Spinal cord (tissue), 10 donors: ENCODE results near the gene OBP2B. TPM values are rescaled to one million over a fixed set of nuclear protein-coding genes. Genes with fewer than 3 reads are reported as not detected.
"Not testable (repeated sequence)": the region's sequence is repeated elsewhere in the genome, so short reads cannot be mapped to it uniquely, and the experiment has no call there.

ENCODE experiments used
- DNase-seq, 6 donors: peaks; one replicate each; pipeline versions ENCODE4 v3.0.0 to v3.0.0-alpha.2; 2013 to 2015; ENCODE audit warnings: low spot score in 6 of 6, low read depth in 4 of 6
- H3K27ac ChIP-seq: one replicate; pipeline ENCODE4 v1.5.1; 2013; ENCODE audit warnings: low read depth, low read length, control low read depth
- H3K27me3 ChIP-seq: one replicate; pipeline ENCODE4 v1.6.1; 2013; ENCODE audit warnings: low read length; ENCODE audit not compliant: control insufficient read depth, insufficient read depth
- H3K36me3 ChIP-seq: one replicate; pipeline ENCODE4 v1.6.1; 2013; ENCODE audit warnings: low read length; ENCODE audit not compliant: control insufficient read depth, insufficient read depth
- H3K4me1 ChIP-seq: one replicate; pipeline ENCODE4 v1.6.1; 2013; ENCODE audit warnings: low read length; ENCODE audit not compliant: control insufficient read depth, insufficient read depth
- H3K4me3 ChIP-seq: one replicate; pipeline ENCODE4 v1.5.1; 2013; ENCODE audit warnings: low read depth, low read length, control low read depth
- H3K9me3 ChIP-seq: one replicate; pipeline ENCODE4 v1.6.1; 2013; ENCODE audit warnings: low read length; ENCODE audit not compliant: control insufficient read depth, insufficient read depth
- whole genome bisulfite sequencing: methylation state at CpG from one replicate; pipeline ENCODE4 v1.1.5; 2013; ENCODE audit warnings: missing lambda C conversion rate; ENCODE audit not compliant: insufficient coverage; 5-methylcytosine and 5-hydroxymethylcytosine counted together
- polyA plus RNA-seq, 2 donors: library from polyadenylated mRNA; unstranded; fragments of 120-200 nt; gene quantifications; one replicate each; pipeline ENCODE4 v1.2.1, GENCODE V29; 2013; ENCODE audit not compliant: insufficient read length in 2 of 2
- total RNA-seq, 2 donors: library from RNA; depleted of rRNA in 1 of 2; stranded (reverse); fragments of 120-200 nt in 1 of 2; fragments of >200 nt in 1 of 2; gene quantifications; one replicate each; pipeline versions ENCODE4 v1.2.3 to v1.2.4, GENCODE V29; 2013 to 2014
- donor health status: healthy.

The OBP2B gene
- total and polyA plus RNA-seq, 4 donors: not detected

DNA sequence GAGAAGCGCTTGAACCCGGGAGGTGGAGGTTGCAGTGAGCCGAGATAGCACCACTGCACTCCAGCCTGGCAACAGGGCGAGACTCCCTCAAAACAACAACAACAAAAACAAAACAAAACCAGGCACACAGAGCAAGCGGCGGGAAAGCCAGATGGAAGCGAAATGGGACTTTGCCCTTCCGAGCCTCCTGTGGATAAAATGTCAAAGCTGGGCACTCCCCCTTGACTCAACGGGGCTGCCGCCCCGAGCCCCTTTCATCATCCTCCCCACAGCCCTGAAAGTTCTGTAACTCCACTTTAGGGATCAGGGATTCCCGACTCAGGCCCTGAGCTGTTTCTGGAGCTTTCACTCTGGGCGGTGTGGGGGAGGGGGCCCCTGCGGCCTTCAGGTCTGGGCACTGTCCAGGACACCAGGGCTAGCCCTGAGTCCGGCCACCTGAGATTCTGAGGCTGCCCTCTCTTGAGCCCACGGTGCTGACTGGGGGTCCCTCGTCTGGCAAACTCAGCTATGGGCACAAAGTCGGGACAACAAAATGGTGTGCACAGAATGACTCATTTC is 30.6 kb upstream of the OBP2B start:
- Histone ChIP-seq H3K4me1 (peaks cover 33% of the 10 kb centered on the region), H3K27me3 (peaks cover 2% of the 10 kb centered on the region), H3K36me3 (no peaks in the 10 kb centered on the region), H3K4me3 (no peak overlapping the region), H3K9me3 (no peaks in the 10 kb centered on the region), H3K27ac (no peak overlapping the region)
- no peak for DNase-seq
- WGBS: 89% methylated on average over 14 of the region's 18 CpGs

DNA sequence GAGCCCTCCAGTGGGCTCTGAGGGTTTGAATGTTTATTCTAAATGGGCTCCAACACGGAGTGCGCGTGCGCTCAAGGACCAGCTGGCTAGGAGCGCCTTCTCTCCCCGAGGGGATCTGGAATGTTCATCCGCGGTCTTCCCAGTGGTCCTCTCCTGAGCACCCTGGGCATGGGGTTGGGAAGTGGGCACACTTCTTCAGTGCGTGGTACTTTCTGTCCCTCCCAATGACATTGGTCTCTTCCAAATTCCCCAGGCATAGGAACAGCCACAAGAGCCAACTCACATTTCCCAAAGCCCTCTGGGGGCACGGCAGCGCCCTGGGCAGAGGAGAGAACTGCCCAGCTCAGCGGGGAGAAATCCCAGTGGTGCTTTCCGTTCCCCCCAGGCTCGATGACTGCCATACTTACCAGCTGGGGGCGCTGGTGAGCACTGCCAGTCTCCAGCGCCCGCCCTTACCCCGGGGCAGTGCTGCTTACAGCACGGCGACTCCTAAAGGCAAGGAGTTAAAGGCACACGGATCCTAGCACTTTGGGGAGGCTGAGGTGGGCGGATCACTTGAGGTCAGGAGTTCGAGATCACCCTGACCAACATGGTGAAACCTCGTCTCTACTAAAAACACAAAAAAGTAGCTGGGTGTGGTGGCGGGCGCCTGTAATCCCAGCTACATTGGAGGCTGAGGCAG is 29.9 kb upstream of the OBP2B start:
- 6% methylated on average over 20 of the region's 26 CpGs for WGBS

DNA sequence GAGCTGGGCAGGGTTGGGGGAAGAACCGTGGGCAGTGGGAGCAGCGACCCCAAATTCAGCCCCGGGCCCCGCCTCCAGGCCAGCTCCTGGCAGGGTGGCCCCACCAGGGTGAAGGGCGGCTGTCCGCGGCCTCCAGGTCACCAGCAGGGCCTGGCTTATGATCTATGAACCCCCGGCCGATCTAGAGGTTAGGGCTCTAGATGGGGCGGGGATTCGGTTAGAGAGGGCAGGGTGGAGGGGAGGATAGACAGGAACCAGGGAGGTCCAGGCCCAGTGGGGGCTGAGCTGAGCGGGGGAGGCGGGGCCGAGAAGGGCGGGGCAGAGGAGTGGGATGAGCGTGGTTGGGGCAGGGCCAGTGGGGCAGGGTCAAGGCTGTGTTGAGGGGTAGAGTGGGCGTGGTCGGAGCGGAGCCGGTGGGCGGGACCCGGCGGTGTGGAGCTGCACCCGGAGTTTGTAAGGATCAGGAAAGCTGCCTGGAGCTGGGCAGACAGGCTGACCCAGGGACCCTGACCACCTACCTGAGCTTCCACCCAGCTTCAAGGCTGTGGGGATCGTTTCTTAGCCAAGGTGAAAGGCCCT is 29.3 kb upstream of the OBP2B start:
- Histone ChIP-seq H3K4me1 (peaks cover 33% of the 10 kb centered on the region), H3K27me3 (peaks cover 2% of the 10 kb centered on the region), H3K4me3 (peak overlapping the region; percentile 26), H3K36me3 (no peaks in the 10 kb centered on the region), H3K9me3 (no peaks in the 10 kb centered on the region), H3K27ac (peak overlapping the region; percentile 52)
- 13% methylated on average over 25 of the region's 25 CpGs for WGBS
- peak in 3 of 6 donors; percentile 13 to 79 (median 67) for DNase-seq

More for the DNA sequence above, 29.9 kb upstream of the OBP2B start:
- Histone ChIP-seq H3K4me1 (peaks cover 33% of the 10 kb centered on the region), H3K36me3 (no peaks in the 10 kb centered on the region), H3K27ac (no peak overlapping the region), H3K9me3 (no peaks in the 10 kb centered on the region), H3K27me3 (peaks cover 2% of the 10 kb centered on the region), H3K4me3 (peak overlapping the region; percentile 26)
- DNase-seq: peak in 2 of 6 donors; percentile 73 to 74

DNA sequence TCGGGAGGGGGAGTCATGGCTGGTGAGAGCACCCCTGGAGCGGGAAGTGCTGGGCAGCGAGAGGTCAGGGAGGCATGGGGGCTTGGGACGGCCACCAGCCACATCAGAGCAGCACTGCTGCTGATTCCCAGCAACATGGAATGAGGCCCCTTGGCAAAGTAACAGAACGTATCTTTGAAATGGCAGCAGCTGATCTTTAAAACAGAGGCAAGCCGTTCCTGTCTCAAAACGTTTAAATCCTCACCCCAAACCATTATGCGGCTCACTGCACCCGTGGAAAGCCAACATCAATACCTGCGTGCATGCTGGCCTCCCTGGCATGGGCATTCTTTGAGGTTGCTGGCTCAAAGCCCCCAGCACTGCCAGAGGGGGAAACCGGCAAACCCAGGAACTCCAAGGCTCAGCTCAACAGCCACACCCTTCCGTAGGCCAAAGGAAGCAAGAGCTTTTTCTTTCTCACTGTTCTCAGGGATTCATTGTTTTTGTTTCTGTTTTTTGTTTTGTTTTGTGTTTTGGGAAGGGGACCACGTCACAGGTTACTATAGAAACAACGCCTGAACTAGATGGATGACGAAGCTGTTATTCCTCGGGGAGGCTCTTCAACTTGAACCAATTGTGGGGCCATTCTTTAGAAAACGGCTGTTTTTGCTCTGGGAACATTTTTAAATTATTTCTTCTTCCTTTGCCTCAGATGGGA is 28.1 kb upstream of the OBP2B start:
- WGBS: 31% methylated on average over 15 of the region's 17 CpGs
- H3K27me3 ChIP-seq: peaks cover 2% of the 10 kb centered on the region
- peaks cover 33% of the 10 kb centered on the region for H3K4me1 ChIP-seq
- peak in 5 of 6 donors; percentile 24 to 92 (median 48) for DNase-seq
- peak overlapping the region; percentile 75 for H3K27ac ChIP-seq
- no peak overlapping the region for H3K4me3 ChIP-seq
- no peaks in the 10 kb centered on the region for H3K36me3 ChIP-seq
- H3K9me3 ChIP-seq: no peaks in the 10 kb centered on the region

DNA sequence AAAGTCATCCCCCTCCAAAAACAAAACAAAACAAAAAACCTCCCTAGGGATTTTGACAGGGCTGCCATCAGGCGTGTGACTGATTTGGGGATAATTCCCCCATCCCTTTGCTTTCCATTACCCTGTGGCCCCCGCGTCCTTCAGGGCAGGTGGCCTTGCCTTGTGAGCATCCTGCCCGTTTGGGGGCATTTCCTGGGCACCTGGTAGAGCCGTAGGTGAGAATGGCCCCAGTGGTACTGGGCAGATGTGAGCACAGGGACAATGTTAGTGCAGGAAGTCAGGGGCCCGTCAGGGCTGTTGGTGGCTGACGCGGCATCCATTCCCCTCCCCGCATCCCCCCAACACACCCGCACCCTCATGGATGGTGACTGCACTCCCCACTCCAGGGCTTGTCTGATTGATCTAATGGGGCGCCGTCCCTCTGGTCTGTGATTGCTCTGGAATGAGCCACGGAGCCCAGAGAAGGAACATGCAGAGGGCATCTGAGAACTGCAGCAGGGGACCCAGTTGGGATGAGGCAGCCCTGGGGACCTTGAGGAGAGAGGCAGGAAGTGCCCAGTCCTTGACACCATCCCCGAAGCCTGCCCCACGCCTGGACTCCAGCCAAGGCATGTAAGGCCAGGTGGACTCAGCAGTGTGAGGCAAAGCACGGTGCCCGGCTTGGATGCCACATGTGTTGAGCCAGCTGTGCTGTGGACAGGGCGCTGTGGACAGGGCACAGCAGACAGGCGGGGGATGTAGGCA is 27.4 kb upstream of the OBP2B start:
- WGBS: 63% methylated on average over 13 of the region's 19 CpGs
- not testable (repeated sequence) for H3K27me3 ChIP-seq, H3K36me3 ChIP-seq, H3K4me3 ChIP-seq, H3K9me3 ChIP-seq
- H3K27ac ChIP-seq: peak overlapping the region; percentile 75
- H3K4me1 ChIP-seq: peaks cover 33% of the 10 kb centered on the region
- DNase-seq: peak in 1 of 6 donors; percentile 2

DNA sequence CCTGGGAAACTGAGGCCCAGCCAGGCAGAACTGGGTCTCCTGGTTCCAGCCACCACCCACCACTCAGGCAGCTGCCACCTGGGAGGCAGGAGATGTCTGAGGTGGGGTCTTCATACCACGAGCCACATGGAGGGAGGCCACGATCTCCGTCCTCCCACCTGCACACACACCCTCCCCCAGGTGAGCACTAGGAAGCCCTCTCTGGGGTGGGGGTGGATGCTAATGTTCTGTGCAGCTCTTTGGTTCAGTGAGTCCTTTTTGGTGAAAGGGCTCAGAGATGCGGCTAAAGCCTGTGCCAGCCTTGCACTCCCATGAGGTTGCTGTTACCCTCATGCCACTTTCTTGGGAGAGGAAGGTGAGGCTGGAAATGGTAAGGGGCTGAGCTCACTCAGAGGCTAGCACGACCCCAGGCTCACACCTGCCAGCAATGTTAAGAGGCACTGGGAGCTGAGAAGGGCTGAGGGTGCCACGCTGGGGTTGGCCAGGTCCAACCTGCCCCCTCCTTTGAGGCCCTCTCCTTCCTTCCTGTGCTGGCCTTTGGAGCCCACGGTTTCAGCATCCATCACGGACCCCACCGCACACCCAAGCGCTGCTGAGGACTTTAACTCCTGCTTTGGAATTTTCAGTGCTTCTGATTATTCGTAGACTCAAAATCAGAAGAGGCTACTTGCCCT is 26.6 kb upstream of the OBP2B start:
- peaks cover 33% of the 10 kb centered on the region for H3K4me1 ChIP-seq
- no peaks in the 10 kb centered on the region for H3K9me3 ChIP-seq
- no peak for DNase-seq
- no peak overlapping the region for H3K27ac ChIP-seq
- no peak overlapping the region for H3K4me3 ChIP-seq
- H3K36me3 ChIP-seq: no peaks in the 10 kb centered on the region
- peaks cover 2% of the 10 kb centered on the region for H3K27me3 ChIP-seq
- 73% methylated on average over 2 of the region's 11 CpGs for WGBS

DNA sequence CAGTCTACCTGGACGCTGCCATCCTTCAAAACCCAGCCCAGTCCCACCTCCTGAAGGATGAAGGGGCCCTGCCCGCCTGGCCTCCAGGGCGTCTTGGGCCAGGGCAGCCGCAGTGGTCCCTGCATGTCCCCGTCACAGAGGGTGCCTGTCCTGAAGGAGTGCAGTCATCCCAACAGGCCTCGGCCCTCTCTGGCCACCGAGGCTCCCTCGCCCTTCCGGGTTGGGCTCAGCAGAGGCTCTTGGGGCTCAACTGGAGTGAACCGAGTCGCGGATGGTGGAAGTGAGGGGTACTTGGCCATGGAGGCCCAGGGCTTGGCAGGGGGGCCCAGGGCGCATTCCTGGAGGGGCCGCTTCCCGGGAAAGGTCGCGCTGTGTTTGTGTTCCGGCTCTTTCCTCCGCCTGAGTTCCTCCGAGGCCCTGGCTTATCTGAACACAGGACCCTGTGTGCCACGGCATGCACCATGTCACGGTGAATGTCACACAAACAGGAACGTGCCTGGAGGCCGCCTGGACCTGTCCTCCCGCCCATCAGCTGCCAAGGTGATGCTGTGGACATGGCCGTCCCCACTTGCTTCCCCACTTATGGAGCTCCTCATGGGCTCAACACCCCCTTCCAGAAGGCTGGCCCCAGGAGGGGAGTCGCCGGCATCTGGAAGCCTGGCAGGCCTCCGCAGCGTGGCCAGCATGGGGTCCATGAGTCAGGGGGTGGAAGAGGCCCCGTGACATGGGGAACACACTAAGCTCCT is 25.7 kb upstream of the OBP2B start:
- Histone ChIP-seq H3K4me1 (peaks cover 33% of the 10 kb centered on the region), H3K27ac (no peak overlapping the region), H3K4me3 (no peak overlapping the region), H3K27me3 (peaks cover 2% of the 10 kb centered on the region), H3K36me3 (no peaks in the 10 kb centered on the region), H3K9me3 (no peaks in the 10 kb centered on the region)
- WGBS: 86% methylated on average over 29 of the region's 31 CpGs
- DNase-seq: no peak

DNA sequence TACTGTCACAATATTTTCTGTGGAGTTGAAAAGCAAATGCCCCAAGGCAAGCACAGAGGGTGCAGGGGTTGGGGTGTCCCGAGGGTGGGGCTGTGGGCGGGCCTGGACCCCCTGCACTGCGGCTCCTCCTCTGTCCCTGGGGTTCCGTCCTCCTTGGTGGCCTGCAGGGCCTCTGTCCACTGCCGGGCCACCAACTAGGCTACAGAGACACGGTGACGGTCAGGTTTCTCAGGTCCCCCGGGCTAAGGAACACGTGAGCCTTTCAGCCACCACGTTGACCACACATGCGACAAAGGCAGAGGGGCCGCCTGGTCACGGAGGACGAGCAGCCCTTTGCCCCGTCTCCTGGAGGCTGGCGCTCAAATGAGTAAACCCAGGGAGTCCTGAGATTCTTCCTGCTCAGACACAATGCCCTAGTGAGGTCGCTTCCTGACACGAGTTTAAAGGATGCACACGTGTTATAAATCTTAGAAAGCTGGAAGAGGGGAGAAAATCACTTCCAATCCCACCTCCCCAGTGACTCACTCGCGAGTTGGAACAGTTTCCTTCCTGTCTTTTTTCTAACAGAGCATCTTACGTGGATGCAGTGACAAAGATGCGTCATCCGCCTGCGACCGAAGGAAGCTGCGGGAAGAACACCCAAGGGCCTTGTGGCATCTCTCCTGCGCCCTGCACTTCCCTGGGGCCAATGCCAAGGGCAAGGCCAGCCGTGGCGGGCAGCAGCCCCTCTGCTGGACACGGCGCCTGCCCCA is 24.8 kb upstream of the OBP2B start:
- Histone ChIP-seq H3K4me1 (peaks cover 24% of the 10 kb centered on the region), H3K4me3 (no peak overlapping the region), H3K27ac (no peak overlapping the region), H3K27me3 (no peaks in the 10 kb centered on the region), H3K9me3 (no peaks in the 10 kb centered on the region), H3K36me3 (no peaks in the 10 kb centered on the region)
- WGBS: 83% methylated on average over 25 of the region's 32 CpGs
- DNase-seq: no peak
